ENCODE measurements around the gene GNG5.
"Not testable (repeated sequence)": the region's sequence is repeated elsewhere in the genome, so short reads cannot be mapped to it uniquely, and the experiment has no call there.

GNG5 gene

GRCh38 chr1:84450910-84451309, 55.5 kb downstream of the GNG5 start:
- no peak overlapping the region for H3K4me2 ChIP-seq (ENCODE audit: insufficient read depth, low read length, poor library complexity, severe bottlenecking)
- no peaks in the 10 kb centered on the region for H3K9me3 ChIP-seq (replicated peaks in 1 of 2; ENCODE audit: control insufficient read depth in 2 of 2, insufficient read depth in 1 of 2, low read depth in 1 of 2, low read length in 2 of 2)

GRCh38 chr1:84448704-84449103, 57.7 kb downstream of the GNG5 start:
- not testable (repeated sequence) for DNase-seq (ENCODE audit: low spot score)

More at GRCh38 chr1:84450910-84451309, 55.5 kb downstream of the GNG5 start:
- Histone ChIP-seq H2BK15ac (ENCODE audit: low read length) (no peak overlapping the region), H3K79me1 (ENCODE audit: low read depth, low read length) (no peaks in the 10 kb centered on the region), H3K9ac (ENCODE audit: low read depth, low read length, poor library complexity) (no peak overlapping the region), H3K36me3 (replicated peaks in 1 of 2; ENCODE audit: control insufficient read depth in 2 of 2, insufficient read depth in 2 of 2, low read length in 2 of 2) (no peaks in the 10 kb centered on the region), H3K4me3 (ENCODE audit: low read length in 2 of 2) (no peak overlapping the region), H3K27me3 (ENCODE audit: control insufficient read depth in 3 of 3, insufficient read depth in 3 of 3, low read depth in 1 of 3, low read length in 3 of 3) (no peaks in the 10 kb centered on the region), H2AFZ (ENCODE audit: low read length) (no peak overlapping the region), H3K4me1 (ENCODE audit: control insufficient read depth in 2 of 2, insufficient read depth in 1 of 2, low read depth in 1 of 2, low read length in 2 of 2) (no peaks in the 10 kb centered on the region), H4K8ac (ENCODE audit: low read depth, low read length) (no peak overlapping the region), H2BK5ac (ENCODE audit: low read length) (no peak overlapping the region), H2BK120ac (ENCODE audit: low read depth, low read length) (no peak overlapping the region), H3K18ac (ENCODE audit: low read length) (no peak overlapping the region), H3K23ac (ENCODE audit: low read depth, low read length, poor library complexity) (no peak overlapping the region), H3K27ac (replicated peaks; ENCODE audit: low read length) (no peak overlapping the region), H3K4ac (ENCODE audit: low read length) (no peak overlapping the region), H3K14ac (ENCODE audit: low read length) (no peak overlapping the region), H4K91ac (ENCODE audit: low read depth, low read length, poor library complexity) (no peak overlapping the region), H2BK12ac (ENCODE audit: low read length) (no peak overlapping the region), H2AK5ac (ENCODE audit: low read depth, low read length) (no peak overlapping the region)
- no peak for DNase-seq (ENCODE audit: low spot score)
- WGBS, 2 donors (ENCODE audit: extremely low coverage in 2 of 2, insufficient read length in 2 of 2, insufficient replicate concordance in 1 of 2) = no CpG with 5 or more reads among the region's 2 CpGs

More at GRCh38 chr1:84448704-84449103, 57.7 kb downstream of the GNG5 start:
- H3K23ac ChIP-seq (ENCODE audit: low read depth, low read length, poor library complexity); H3K4ac ChIP-seq (ENCODE audit: low read length); H2BK120ac ChIP-seq (ENCODE audit: low read depth, low read length); H3K4me1 ChIP-seq (ENCODE audit: control insufficient read depth in 2 of 2, insufficient read depth in 1 of 2, low read depth in 1 of 2, low read length in 2 of 2); H3K27ac ChIP-seq (replicated peaks; ENCODE audit: low read length); H4K91ac ChIP-seq (ENCODE audit: low read depth, low read length, poor library complexity); H4K8ac ChIP-seq (ENCODE audit: low read depth, low read length); H3K4me3 ChIP-seq (ENCODE audit: low read length in 2 of 2); H3K9ac ChIP-seq (ENCODE audit: low read depth, low read length, poor library complexity); H2AK5ac ChIP-seq (ENCODE audit: low read depth, low read length); H3K36me3 ChIP-seq (replicated peaks in 1 of 2; ENCODE audit: control insufficient read depth in 2 of 2, insufficient read depth in 2 of 2, low read length in 2 of 2); H2AFZ ChIP-seq (ENCODE audit: low read length); H3K18ac ChIP-seq (ENCODE audit: low read length); H3K27me3 ChIP-seq (ENCODE audit: control insufficient read depth in 3 of 3, insufficient read depth in 3 of 3, low read depth in 1 of 3, low read length in 3 of 3); H2BK12ac ChIP-seq (ENCODE audit: low read length); H2BK15ac ChIP-seq (ENCODE audit: low read length); H3K79me1 ChIP-seq (ENCODE audit: low read depth, low read length); H2BK5ac ChIP-seq (ENCODE audit: low read length); H3K14ac ChIP-seq (ENCODE audit: low read length); H3K9me3 ChIP-seq (replicated peaks in 1 of 2; ENCODE audit: control insufficient read depth in 2 of 2, insufficient read depth in 1 of 2, low read depth in 1 of 2, low read length in 2 of 2); H3K4me2 ChIP-seq (ENCODE audit: insufficient read depth, low read length, poor library complexity, severe bottlenecking): not testable (repeated sequence)
- WGBS, 2 donors (ENCODE audit: extremely low coverage in 2 of 2, insufficient read length in 2 of 2, insufficient replicate concordance in 1 of 2) = no CpG with 5 or more reads among the region's 3 CpGs

Measured in neuronal stem cell (in vitro differentiated cells).